SK-N-SH treated with all-trans-retinoic acid at 6 μM for 48 hours (cell line): ENCODE measurements around the gene UBFD1.

ENCODE experiments used
- ARNTL ChIP-seq: fragments of 450-650 bp; formaldehyde crosslinking; IDR thresholded peaks from 2 replicates; pipeline ENCODE4 v1.5.0; 2020; ENCODE audit warnings: low read depth, mild to moderate bottlenecking, moderate library complexity, borderline replicate concordance
- CSDC2 ChIP-seq: fragments of 250-450 bp; sonication (Bioruptor Pico); IDR thresholded peaks from 2 replicates; pipeline ENCODE4 v1.5.0; 2020; ENCODE audit warnings: mild to moderate bottlenecking, moderate library complexity
- ESRRG ChIP-seq: fragments of 250-450 bp; sonication (Bioruptor Pico); IDR thresholded peaks from 2 replicates; pipeline ENCODE4 v1.6.1; 2021; ENCODE audit warnings: mild to moderate bottlenecking
- PATZ1 ChIP-seq: fragments of 250-450 bp; sonication (Bioruptor Pico); IDR thresholded peaks from 2 replicates; pipeline ENCODE4 v1.8.0; 2020; ENCODE audit warnings: mild to moderate bottlenecking, moderate library complexity, borderline replicate concordance
- TOX ChIP-seq: fragments of 250-450 bp; sonication (Bioruptor Pico); IDR thresholded peaks from 2 replicates; pipeline ENCODE4 v1.8.0; 2021; ENCODE audit warnings: mild to moderate bottlenecking, moderate library complexity, borderline replicate concordance
- TF ChIP-seq, protein P1 (sequence below): fragments of 250-450 bp; sonication (Bioruptor Pico); IDR thresholded peaks from 2 replicates; pipeline ENCODE4 v1.5.1; 2020; ENCODE audit warnings: low read depth, mild to moderate bottlenecking, moderate library complexity

DNA sequence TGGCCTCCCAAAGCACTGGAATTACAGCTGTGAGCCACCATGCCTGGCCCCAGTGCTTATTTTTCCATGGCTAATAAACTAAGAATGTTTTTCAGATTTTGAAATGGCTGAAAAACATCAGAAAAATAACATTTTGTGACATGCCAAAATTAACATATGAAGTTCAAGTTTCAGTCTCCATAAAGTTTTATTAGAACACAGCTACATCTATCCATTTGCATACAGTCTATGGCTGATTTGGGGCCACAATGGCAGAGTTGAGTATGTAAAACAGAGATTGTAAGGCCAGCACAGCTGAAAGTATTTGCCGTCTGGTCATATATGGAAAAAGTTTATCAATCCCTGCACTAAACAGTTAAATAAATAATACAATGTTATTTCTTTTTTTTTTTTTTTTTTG is 52.4 kb downstream of the UBFD1 start:
- TF ChIP-seq, protein P1, sequence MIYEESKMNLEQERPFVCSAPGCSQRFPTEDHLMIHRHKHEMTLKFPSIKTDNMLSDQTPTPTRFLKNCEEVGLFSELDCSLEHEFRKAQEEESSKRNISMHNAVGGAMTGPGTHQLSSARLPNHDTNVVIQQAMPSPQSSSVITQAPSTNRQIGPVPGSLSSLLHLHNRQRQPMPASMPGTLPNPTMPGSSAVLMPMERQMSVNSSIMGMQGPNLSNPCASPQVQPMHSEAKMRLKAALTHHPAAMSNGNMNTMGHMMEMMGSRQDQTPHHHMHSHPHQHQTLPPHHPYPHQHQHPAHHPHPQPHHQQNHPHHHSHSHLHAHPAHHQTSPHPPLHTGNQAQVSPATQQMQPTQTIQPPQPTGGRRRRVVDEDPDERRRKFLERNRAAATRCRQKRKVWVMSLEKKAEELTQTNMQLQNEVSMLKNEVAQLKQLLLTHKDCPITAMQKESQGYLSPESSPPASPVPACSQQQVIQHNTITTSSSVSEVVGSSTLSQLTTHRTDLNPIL: no peak
- TF ChIP-seq CSDC2 (CRISPR knock-in tag) (no peak), TOX (CRISPR knock-in tag) (no peak), ARNTL (CRISPR knock-in tag) (no peak), ESRRG (CRISPR knock-in tag) (no peak), PATZ1 (CRISPR knock-in tag) (no peak)
